Body of pancreas (tissue), 4 donors: Measurements from ENCODE around the gene PCDHB12.

ENCODE experiments used
- POLR2A ChIP-seq, 3 donors: fragments of 450-650 bp; IDR thresholded peaks; one replicate each; pipeline ENCODE4 v1.6.1; 2016; ENCODE audit warnings: antibody characterized with exemption in 3 of 3, mild to moderate bottlenecking in 2 of 3
- TF ChIP-seq, protein P1 (sequence below), 7 experiments: fragments of 450-650 bp in 4 of 7; fragments of 200-600 bp in 3 of 7; sonication (generic) in 3 of 7; IDR thresholded peaks; one replicate each; pipeline ENCODE4 v1.5.1; 2016 to 2019; ENCODE audit warnings: antibody characterized with exemption in 7 of 7

DNA sequence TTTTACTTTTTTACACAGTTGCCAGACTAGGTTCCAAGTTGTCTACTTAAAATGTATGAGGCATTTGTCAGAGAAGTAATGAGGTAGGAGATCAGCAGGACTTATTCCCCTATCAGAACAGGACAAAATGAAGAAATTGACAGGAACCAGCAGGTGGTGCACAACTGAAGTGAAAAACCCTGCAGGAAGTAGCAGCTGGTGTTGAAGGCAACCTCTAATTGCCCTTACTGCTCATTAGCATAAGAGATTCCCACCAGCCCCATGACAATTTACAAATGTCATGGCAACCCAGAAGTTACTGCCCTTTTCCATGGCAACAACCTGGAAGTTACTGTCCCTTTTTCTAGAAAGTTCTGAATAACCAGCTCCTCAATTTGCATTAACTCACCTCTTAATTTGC lies 42.1 kb downstream of the PCDHB12 start:
- TF ChIP-seq POLR2A (IDR thresholded peaks at IDR 0.05), result no peak
- TF ChIP-seq, protein P1, sequence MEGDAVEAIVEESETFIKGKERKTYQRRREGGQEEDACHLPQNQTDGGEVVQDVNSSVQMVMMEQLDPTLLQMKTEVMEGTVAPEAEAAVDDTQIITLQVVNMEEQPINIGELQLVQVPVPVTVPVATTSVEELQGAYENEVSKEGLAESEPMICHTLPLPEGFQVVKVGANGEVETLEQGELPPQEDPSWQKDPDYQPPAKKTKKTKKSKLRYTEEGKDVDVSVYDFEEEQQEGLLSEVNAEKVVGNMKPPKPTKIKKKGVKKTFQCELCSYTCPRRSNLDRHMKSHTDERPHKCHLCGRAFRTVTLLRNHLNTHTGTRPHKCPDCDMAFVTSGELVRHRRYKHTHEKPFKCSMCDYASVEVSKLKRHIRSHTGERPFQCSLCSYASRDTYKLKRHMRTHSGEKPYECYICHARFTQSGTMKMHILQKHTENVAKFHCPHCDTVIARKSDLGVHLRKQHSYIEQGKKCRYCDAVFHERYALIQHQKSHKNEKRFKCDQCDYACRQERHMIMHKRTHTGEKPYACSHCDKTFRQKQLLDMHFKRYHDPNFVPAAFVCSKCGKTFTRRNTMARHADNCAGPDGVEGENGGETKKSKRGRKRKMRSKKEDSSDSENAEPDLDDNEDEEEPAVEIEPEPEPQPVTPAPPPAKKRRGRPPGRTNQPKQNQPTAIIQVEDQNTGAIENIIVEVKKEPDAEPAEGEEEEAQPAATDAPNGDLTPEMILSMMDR (IDR thresholded peaks at IDR 0.05), result no peak
